Measurements from ENCODE around the gene FRAS1.

GRCh38 chr4:78293821-78294301 lies 236.7 kb downstream of the FRAS1 start:
- TF ChIP-seq JUN (IDR thresholded peaks at IDR 0.05; ENCODE audit: low read depth, low read length) (no peak), POLR2A (IDR thresholded peaks at IDR 0.05; ENCODE audit: control extremely low read depth in 1 of 2, low read depth in 2 of 2, low read length in 2 of 2) (no peak), CTCF (IDR thresholded peaks at IDR 0.05; ENCODE audit: control extremely low read depth in 1 of 3, insufficient read depth in 1 of 3, low read depth in 1 of 3, low read length in 3 of 3) (peak in 1 of 3 experiments; percentile 10; a peak in 1 of 4 replicates), POLR2AphosphoS5 (IDR thresholded peaks at IDR 0.05; ENCODE audit: low read depth, low read length) (no peak)

Data from H1 (cell line).